Upper lobe of left lung (tissue), 6 donors: ENCODE data around the gene IZUMO2. TPM values are rescaled to one million over a fixed set of nuclear protein-coding genes. Genes with fewer than 3 reads are reported as not detected.

Source experiments
- ATAC-seq, 2 donors: fragments of 200-7000 bp; cut with Tn5 transposase; one replicate each; pipeline ENCODE4 v1.9.1; 2022; ENCODE audit warnings: mild to moderate bottlenecking in 2 of 2, moderate library complexity in 2 of 2; ENCODE audit not compliant: low FRiP score in 2 of 2
- DNase-seq, 2 donors: peaks; one replicate each; pipeline ENCODE4 v3.0.0-alpha.2; 2019 to 2020
- H3K27ac ChIP-seq, 4 donors: fragments of 200-600 bp; sonication (generic); one replicate each; pipeline ENCODE4 v1.5.1; 2016 to 2019
- H3K27me3 ChIP-seq, 4 donors: fragments of 200-600 bp; sonication (generic); one replicate each; pipeline ENCODE4 v1.5.1; 2017 to 2019
- H3K36me3 ChIP-seq, 4 donors: fragments of 200-600 bp; sonication (generic); one replicate each; pipeline ENCODE4 v1.5.1; 2016 to 2019
- H3K4me1 ChIP-seq, 4 donors: fragments of 200-600 bp; sonication (generic); one replicate each; pipeline ENCODE4 v1.5.1; 2018 to 2019
- H3K4me3 ChIP-seq, 4 donors: fragments of 200-600 bp; sonication (generic); one replicate each; pipeline ENCODE4 v1.5.1; 2017 to 2019; ENCODE audit warnings: mild to moderate bottlenecking in 2 of 4, moderate library complexity in 1 of 4
- H3K9me3 ChIP-seq, 4 donors: fragments of 200-600 bp; sonication (generic); one replicate each; pipeline ENCODE4 v1.5.1; 2018 to 2019
- CTCF ChIP-seq, 6 experiments: fragments of 450-650 bp in 4 of 6; fragments of 200-600 bp in 2 of 6; sonication (generic) in 2 of 6; IDR thresholded peaks; one replicate each; pipeline ENCODE4 v1.5.1; 2016 to 2019; ENCODE audit warnings: antibody characterized with exemption in 6 of 6
- EP300 ChIP-seq, 4 donors: sonication (generic); formaldehyde crosslinking; IDR thresholded peaks; one replicate each; pipeline ENCODE4 v1.5.1; 2017; ENCODE audit warnings: antibody characterized with exemption in 4 of 4, control low read depth in 2 of 4
- POLR2A ChIP-seq, 4 donors: fragments of 450-650 bp; IDR thresholded peaks; one replicate each; pipeline ENCODE4 v1.5.1; 2016 to 2017; ENCODE audit warnings: antibody characterized with exemption in 4 of 4, mild to moderate bottlenecking in 2 of 4
- POLR2AphosphoS5 ChIP-seq, 2 donors: sonication (generic); formaldehyde crosslinking; IDR thresholded peaks; one replicate each; pipeline ENCODE4 v1.5.1; 2017; ENCODE audit warnings: antibody characterized with exemption in 2 of 2
- WGBS, 2 donors: methylation state at CpG; one replicate each; pipeline ENCODE4 v1.1.5; 2017 to 2018; 5-methylcytosine and 5-hydroxymethylcytosine counted together
- total RNA-seq, 6 donors: library from RNA; depleted of rRNA in 4 of 6; stranded (reverse); fragments of >200 nt in 4 of 6; gene quantifications; one replicate each; pipeline versions ENCODE4 v1.1.0 to v1.2.1, GENCODE V29; 2016 to 2021
- donor health status: DM: no; HTN: no; CAD: no; lungs with moderate emphysema.
- donor health status: DM: no; HTN: yes; CAD: no; lungs with severe emphysema.

IZUMO2 gene
- total RNA-seq, 6 donors from 2014 or later = not detected

GRCh38 chr19:50172726-50173125 is 9.6 kb upstream of the IZUMO2 start:
- Histone ChIP-seq H3K36me3 (no peaks in the 10 kb centered on the region), H3K4me1 (no peaks in the 10 kb centered on the region), H3K27me3 (no peaks in the 10 kb centered on the region), H3K9me3 (no peaks in the 10 kb centered on the region), H3K27ac (peak overlapping the region in 1 of 4 donors; percentile 37), H3K4me3 (no peak overlapping the region)
- DNase-seq (no peak), ATAC-seq (no peak)
- TF ChIP-seq POLR2A (IDR thresholded peaks at IDR 0.05) (no peak), CTCF (IDR thresholded peaks at IDR 0.05) (no peak), EP300 (IDR thresholded peaks at IDR 0.05) (no peak), POLR2AphosphoS5 (IDR thresholded peaks at IDR 0.05) (no peak)

GRCh38 chr19:50171752-50172151 is 8.7 kb upstream of the IZUMO2 start:
- ATAC-seq = no peak
- 91 to 92% methylated on average over 5 of the region's 5 CpGs for WGBS, 2 donors
- Histone ChIP-seq H3K36me3 (no peaks in the 10 kb centered on the region), H3K27me3 (no peaks in the 10 kb centered on the region), H3K27ac (no peak overlapping the region), H3K4me3 (no peak overlapping the region), H3K9me3 (no peaks in the 10 kb centered on the region), H3K4me1 (peaks cover 0 to 6% (median 1%) of the 10 kb centered on the region in 4 donors)
- DNase-seq = no peak
- TF ChIP-seq POLR2AphosphoS5 (IDR thresholded peaks at IDR 0.05) = no peak

- Histone ChIP-seq H3K4me3 (no peak overlapping the region), H3K9me3 (no peaks in the 10 kb centered on the region), H3K27ac (no peak overlapping the region), H3K4me1 (peaks cover 0 to 7% (median 3%) of the 10 kb centered on the region in 4 donors), H3K36me3 (no peaks in the 10 kb centered on the region), H3K27me3 (no peaks in the 10 kb centered on the region)
- no peak for TF ChIP-seq CTCF (IDR thresholded peaks at IDR 0.05)
- TF ChIP-seq POLR2AphosphoS5 (IDR thresholded peaks at IDR 0.05) = no peak
- TF ChIP-seq EP300 (IDR thresholded peaks at IDR 0.05) = no peak
- TF ChIP-seq POLR2A (IDR thresholded peaks at IDR 0.05) = no peak
- DNase-seq (no peak), ATAC-seq (peak; percentile 17 to 20)
- WGBS, 2 donors = 26 to 47% methylated on average over 11 to 12 of the region's 12 CpGs
Observed at GRCh38 chr19:50167314-50167721, 4.2 kb upstream of the IZUMO2 start.

GRCh38 chr19:50159078-50159477 is 4.0 kb downstream of the IZUMO2 start:
- no peaks in the 10 kb centered on the region for H3K36me3 ChIP-seq
- DNase-seq = no peak
- 92 to 96% methylated on average over 2 of the region's 2 CpGs for WGBS, 2 donors
- no peak overlapping the region for H3K4me3 ChIP-seq
- ATAC-seq = no peak
- no peak overlapping the region for H3K27ac ChIP-seq
- TF ChIP-seq EP300 (IDR thresholded peaks at IDR 0.05) (no peak), CTCF (IDR thresholded peaks at IDR 0.05) (no peak)
- no peaks in the 10 kb centered on the region for H3K27me3 ChIP-seq
- peaks cover 0 to 5% (median 0%) of the 10 kb centered on the region in 4 donors for H3K4me1 ChIP-seq
- H3K9me3 ChIP-seq = peaks cover 0 to 6% (median 2%) of the 10 kb centered on the region in 4 donors

GRCh38 chr19:50158577-50158976 is 4.5 kb downstream of the IZUMO2 start:
- no peak for DNase-seq
- no peak overlapping the region for H3K4me3 ChIP-seq
- TF ChIP-seq EP300 (IDR thresholded peaks at IDR 0.05) = no peak
- no peak for TF ChIP-seq POLR2AphosphoS5 (IDR thresholded peaks at IDR 0.05)
- no peak for TF ChIP-seq CTCF (IDR thresholded peaks at IDR 0.05)
- no peak for TF ChIP-seq POLR2A (IDR thresholded peaks at IDR 0.05)
- H3K4me1 ChIP-seq = peaks cover 0 to 5% (median 0%) of the 10 kb centered on the region in 4 donors
- no peak overlapping the region for H3K27ac ChIP-seq
- no peak for ATAC-seq
- no peaks in the 10 kb centered on the region for H3K36me3 ChIP-seq
- H3K9me3 ChIP-seq = peaks cover 0 to 6% (median 2%) of the 10 kb centered on the region in 4 donors
- no peaks in the 10 kb centered on the region for H3K27me3 ChIP-seq
